DND-41 (cell line): ENCODE data around the gene LIAS.

Experiments
- EZH2 ChIP-seq: IDR thresholded peaks from 3 replicates; pipeline ENCODE4 v1.6.1; 2012; ENCODE audit warnings: borderline replicate concordance, low read depth, mild to moderate bottlenecking, moderate library complexity, low read length, inconsistent platforms; ENCODE audit not compliant: severe bottlenecking
- TF ChIP-seq, protein P1 (sequence below): IDR thresholded peaks from 2 replicates; pipeline ENCODE4 v1.5.1; 2012; ENCODE audit warnings: borderline replicate concordance, low read length, moderate library complexity, mild to moderate bottlenecking; ENCODE audit not compliant: poor library complexity, severe bottlenecking; ENCODE audit errors: extremely low read depth

DNA sequence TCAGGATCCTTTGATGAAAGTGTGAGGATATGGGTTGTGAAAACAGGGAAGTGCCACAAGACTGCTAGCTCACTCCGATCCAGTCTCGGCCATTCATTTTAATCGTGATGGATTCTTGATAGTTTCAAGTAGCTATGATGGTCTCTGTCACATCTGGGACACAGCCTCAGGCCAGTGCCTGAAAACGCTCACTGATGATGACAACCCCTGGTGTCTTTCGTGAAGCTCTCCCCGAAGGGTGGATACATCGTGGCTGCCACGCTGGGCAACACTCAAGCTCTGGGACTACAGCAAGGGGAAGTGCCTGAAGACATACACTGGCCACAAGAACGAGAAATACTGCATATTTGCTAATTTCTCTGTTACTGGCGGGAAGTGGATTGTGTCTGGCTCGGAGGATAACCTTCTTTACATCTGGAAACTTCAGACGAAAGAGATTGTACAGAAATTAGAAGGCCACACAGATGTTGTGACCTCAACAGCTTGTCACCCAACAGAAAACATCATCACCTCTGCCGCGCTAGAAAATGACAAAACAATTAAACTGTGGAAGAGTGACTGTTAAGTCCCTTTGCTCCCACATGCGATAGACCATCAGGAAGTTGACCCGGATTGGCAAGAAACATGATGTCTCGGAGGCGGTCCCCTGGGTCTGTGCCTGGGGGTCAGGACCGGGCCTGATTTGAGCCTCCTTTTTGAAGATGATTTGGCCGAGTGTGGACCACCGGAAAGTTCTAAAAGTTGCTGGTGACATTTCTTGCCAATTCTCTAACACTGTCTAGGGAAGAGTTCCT, 22.2 kb downstream of the LIAS start:
- TF ChIP-seq, protein P1, sequence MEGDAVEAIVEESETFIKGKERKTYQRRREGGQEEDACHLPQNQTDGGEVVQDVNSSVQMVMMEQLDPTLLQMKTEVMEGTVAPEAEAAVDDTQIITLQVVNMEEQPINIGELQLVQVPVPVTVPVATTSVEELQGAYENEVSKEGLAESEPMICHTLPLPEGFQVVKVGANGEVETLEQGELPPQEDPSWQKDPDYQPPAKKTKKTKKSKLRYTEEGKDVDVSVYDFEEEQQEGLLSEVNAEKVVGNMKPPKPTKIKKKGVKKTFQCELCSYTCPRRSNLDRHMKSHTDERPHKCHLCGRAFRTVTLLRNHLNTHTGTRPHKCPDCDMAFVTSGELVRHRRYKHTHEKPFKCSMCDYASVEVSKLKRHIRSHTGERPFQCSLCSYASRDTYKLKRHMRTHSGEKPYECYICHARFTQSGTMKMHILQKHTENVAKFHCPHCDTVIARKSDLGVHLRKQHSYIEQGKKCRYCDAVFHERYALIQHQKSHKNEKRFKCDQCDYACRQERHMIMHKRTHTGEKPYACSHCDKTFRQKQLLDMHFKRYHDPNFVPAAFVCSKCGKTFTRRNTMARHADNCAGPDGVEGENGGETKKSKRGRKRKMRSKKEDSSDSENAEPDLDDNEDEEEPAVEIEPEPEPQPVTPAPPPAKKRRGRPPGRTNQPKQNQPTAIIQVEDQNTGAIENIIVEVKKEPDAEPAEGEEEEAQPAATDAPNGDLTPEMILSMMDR = no peak
- no peak for TF ChIP-seq EZH2
